HG02943 (cell line): ENCODE results near the gene ATF6.

Experiments used
- ATAC-seq: cut with Tn5 transposase; IDR thresholded peaks from one replicate; pipeline ENCODE4 v1.9.1; 2021; ENCODE audit warnings: mild to moderate bottlenecking, low read depth, moderate library complexity; ENCODE audit not compliant: unreplicated experiment

The ATF6 gene

DNA sequence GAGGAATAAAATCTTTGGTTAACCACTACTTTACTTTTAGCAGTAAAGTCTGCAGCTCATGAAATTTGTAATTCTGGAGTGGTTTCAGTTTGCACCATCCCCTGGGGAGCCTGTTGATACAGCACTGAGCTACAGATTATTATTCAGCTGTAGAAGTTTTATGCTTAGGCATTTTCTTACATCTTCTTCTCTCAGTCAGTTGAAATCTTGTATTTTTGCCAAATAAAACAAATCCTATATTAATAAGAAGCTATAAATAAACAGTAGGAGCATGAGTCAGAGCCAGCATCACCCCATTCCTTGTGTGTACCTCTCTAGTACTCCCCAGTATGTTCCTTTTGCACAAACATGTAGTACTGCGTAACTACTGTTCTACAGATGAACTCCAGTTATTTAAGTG lies 118.9 kb downstream of the ATF6 start:
- ATAC-seq = no peak

DNA sequence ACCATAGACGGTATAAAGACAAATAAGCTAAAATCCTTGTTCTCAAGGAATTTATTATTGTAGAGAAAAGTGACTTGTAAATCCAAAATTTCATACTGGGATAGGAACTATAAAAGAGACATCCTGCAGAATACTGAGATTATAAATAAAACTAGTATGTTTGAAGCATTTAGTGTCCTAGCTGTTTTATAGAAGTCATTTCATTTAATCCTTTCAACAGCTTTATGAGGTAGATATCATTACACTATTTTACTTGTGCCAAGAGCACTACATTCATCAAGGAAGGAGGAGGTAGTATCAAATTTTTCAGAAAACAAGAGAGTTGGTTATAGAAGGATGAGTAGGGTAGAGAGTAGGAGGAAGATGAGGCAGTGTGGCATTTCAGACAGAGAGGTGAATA lies 119.6 kb downstream of the ATF6 start:
- ATAC-seq = no peak

DNA sequence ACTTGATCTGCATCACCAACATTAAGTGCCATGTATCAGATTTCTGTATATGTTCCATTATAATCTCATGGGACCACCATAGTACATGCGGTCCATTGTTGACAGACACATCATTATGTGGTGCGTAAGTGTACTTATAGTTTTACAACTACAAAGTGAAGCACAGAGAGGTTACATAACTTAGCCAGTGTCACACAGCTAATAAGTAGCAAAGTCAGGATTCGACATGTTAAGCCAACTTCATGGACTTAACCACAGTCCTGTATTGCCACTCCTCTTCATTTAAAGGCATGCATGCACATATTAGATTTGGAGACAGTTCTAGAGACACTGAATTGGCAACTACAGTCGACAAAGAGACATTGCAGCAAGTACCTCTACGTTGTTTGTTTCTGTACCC lies 120.5 kb downstream of the ATF6 start:
- no peak for ATAC-seq

DNA sequence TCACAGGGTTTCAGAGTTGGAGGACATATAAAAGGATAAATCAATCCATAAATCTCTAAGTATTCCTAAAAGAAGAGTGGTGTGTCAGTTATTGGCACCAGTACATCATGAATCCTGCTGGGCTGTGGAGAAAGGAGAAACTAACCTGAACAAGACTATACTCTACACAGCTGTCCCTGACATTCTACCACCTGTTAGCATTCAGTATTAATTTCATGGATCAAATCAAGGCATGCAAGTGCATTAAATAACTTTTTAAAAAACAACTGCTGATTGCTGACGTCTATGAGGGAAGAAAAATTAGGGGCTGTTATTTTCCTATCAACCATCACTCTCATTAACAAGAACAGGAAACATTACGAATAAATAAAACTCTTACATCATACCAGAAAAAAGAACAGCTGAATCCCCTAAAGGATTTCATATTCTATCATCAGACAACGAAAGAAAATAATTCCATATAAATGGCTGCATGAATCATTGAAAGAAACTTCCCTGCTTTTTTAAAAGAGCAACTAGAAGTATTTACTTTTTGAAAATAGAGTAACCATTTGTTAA lies 121.7 kb downstream of the ATF6 start:
- ATAC-seq = no peak

DNA sequence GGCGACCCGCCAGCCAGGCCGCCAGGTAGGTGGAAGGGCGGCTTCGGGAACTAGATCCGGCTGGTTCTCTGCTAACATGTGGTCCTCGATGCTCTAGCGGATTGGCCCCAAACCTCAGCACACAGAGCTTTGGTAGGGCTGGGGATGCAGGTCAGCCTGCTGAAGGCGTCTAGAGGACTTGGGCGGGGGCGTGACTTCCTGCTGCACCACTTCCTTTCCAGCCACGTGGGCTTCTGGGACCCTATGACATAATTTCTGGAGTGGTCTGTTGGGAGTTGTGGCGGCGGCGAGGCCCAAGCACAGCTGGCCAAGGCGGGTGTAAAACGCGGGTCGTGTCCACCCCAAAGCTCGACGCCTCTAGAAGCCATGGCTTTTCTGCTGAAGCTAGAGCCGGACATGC lies 124.5 kb downstream of the ATF6 start:
- ATAC-seq = no peak

DNA sequence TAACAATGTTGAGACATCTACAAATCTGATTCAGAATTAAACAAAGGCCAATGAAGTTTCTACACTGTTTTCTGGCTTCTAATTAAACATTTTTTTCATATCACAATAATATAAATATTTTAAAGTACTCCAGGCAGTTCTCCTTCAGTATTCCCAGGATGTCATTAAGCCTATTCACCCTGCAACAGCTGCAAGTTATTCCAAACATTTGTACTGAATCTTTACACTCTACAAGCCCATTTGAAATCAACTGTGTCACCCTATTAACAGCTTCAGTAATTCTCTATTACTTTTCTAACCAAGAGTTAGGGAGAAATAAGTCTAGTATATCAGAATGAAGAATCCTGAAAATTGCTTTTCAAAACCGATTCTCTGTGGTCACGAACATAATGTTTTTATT lies 133.0 kb downstream of the ATF6 start:
- no peak for ATAC-seq

DNA sequence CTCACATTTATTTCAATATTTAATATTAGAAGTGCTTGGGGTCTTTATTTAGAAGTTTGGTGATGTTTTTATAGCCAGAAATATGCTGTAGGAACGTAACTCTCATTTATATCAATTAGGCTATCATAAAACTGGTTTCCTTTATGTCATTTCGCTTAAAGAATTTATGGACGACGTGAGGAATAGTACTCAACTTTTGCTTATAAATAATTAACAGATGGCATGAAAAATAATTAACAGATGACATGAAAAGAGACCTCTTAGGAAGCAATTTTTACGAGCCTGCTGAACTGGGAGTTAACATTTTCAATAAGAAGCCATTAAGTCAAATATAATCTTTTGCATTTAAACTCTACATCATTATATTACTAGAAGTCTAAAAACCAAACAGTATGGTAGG lies 134.0 kb downstream of the ATF6 start:
- ATAC-seq = no peak

DNA sequence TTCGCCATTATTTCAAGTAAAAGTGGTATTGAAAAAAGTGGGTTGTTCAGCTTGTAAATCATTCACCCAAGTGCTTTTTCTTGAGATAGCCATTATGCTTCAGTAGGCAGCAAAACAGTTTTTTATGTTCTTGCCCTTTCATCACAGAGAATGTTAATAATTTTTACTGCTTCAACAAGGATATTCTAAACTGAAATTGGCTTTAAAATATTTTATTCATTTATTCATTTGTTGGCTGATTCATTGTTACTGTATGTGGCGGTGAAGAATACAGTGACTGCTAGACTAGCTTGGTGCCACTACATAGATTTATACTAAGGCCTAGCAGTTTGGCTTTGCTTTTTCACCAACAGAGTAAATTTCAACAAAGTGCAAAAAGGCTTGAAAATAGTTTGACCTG lies 136.1 kb downstream of the ATF6 start:
- ATAC-seq = no peak

DNA sequence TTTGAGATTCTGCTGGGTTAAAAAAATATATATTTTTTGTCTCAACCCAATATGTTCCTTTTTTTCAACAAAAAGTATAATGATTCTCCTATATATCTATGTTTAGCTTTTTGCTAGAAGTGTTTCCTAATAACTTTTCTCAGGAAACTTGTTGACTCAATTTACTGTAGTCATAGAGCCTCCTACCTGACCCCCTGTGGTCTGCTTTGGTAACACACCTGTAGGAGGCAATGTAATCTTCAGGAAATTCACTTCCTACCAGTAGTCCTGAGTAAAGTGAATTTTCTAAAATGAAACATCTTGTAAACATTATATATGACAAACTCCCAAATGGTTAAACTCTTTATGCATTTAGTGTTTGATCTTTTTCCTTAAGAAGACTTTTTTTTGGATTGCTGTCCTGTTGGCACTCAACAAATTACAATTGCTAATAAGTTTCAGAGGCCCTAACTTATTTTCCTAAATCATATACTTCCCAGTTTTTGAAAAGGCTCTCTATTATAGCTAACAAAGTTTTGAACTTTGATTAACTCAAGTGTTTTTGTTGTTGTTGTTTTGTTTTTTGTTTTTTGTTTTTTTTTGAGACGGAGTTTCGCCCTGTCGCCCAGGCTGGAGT lies 139.3 kb downstream of the ATF6 start:
- ATAC-seq = no peak

DNA sequence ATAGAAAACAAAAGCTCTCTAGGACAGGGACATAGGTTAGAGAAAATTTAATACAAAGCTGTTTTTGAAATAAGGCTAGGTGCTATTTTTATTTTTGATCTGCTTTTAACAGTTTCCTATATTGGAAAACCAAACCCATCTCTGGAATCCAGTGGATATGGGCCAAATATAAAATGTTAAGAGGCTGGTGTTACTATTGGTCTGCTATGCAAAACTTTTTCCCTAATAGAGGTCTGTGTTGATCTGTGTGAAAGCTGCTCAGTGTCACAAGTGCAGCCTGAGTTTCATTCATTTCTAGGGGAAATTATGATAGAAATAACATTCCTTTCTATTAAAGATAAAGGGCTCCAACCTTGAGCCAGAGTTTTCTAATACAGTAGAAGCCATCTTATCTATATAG lies 141.1 kb downstream of the ATF6 start:
- ATAC-seq = no peak

DNA sequence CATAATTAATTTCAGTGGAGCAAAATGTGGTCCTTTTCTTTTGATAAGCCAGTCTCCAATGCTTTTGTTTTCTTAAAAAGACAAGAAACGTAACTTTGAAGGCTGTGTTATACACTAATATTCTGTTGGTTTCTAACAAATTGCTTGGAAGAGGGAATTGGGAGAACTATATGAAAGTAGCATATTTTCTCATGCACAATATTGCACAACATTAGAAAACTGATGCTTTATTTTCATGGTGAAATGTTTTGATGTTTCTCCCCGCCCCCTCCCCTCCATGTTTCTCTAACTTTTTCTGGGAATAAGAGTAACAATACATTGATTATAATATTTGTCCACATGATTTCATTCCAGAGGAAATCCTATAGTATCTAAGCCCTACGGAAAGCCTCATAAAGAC lies 142.1 kb downstream of the ATF6 start:
- no peak for ATAC-seq

DNA sequence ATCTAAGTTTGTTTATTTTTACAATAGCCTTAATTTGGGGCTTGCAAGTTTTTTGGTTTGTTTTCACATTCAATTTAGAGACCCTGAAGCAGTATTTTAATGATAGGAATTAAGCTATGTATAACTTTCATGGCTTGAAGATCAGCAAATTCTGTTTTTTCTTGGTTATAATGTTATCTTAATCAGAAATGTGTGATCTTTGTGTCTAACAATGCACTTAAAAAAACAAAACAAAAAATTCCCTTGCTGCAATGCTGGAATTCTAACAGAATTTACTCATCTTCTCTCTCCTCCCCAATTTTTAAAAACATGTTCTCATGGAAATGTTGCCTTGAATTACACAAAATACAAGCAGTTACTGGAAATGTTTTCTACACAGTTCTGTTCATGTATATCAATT lies 144.5 kb downstream of the ATF6 start:
- no peak for ATAC-seq

DNA sequence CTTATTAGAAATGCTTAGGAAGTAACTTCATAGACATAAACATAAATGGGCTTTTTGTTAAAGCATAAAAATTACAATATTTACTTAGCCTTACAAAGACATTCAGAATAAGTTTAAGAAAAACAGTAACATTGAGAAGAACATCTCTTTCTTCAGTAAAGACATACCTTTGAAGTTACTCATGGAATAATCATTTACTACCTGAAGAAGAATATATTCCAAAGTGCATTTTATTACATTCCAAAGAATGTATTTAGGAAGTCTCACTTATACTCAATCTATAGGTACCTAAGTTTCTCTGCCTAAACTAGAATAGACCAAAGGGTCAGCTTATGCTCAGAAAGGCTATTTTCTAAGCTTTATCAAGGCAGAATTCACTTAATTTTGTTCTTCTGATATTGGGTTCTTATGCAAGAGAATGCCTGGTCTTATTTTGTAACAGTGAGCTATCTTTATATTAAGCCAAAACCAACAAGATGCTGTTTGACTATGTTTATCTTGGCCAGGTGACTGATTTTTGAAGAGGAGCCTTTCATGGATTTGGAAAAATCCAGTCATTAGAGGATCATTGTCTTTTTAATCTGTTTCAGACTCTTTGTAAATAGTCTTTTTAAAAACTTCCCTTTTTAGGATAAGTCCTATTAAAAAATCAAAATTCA lies 147.5 kb downstream of the ATF6 start:
- ATAC-seq = no peak

DNA sequence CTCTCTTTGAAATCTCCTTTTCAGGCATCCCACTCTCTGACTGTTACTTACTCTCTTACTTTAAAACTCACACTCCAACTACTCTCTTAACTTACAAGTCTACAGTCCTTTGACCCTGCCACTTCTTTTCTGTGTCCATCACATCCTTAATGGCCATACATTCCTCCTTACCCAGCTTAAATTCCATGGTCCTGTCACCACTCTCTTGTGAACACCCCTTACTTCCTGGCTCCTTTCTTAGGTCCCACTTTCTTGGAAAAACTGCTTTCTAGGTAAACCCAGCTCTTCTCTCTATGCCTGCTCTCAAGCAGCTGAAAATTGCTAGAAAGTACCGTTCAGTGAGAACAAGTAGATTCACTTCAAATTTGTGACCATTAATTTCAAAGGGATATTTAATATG lies 148.5 kb downstream of the ATF6 start:
- no peak for ATAC-seq

DNA sequence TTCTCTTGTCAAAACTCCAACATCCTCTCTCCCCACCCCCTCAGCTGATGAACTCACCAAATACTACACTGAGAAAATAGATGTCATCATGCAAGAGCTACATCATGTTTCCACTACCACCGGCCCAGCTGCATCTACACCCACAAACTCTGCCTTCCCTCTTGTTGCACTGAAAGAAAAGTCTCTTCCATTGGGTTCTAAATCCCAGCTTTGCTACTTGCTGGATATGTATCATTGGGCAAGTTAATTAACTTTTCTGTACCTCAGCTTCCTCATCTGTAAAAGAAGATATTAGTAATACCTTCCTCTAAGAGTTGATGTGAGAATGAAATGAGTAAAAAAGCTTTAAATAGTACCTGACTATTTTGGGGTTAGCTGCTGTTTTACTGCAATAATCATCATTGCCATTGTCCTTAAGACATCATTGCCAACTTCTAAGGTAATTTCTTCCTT lies 149.0 kb downstream of the ATF6 start:
- no peak for ATAC-seq

DNA sequence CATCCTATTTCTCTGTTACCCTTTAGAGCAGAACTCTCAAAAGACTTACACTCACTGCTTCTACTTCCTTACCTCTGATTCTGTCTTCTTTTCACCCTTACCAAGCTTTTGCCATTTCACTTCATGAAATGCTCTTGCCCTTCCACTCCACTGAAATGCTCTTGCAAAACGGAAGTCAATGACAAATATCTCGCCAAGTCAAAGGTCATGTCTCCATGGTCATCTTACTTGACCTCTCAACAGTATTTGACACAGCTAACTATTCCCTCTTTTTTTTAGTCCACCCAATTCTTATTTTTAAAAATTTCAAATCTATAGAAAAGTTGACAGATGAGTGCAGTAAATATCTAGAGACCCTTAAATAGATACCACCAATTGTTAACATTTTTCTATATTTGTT lies 149.9 kb downstream of the ATF6 start:
- ATAC-seq = no peak

DNA sequence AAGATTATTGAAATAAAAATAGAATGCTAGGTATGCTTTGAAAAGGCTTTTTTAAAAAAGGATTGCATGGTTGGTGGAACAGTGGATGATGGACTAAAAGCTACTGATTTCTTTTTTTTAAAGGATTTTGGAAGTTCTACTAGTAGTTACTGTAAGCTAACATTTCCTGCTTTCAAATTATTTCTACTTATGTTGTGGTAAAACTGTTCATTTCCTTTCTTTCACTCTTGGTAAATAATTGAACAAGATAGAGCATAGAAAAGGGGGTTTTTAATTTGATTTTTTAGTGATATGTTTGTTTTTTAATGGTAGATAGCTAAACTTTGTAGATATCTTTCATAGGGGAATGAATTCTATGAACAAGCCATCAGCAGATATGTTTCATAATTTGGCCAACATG lies 153.1 kb downstream of the ATF6 start:
- ATAC-seq = no peak

DNA sequence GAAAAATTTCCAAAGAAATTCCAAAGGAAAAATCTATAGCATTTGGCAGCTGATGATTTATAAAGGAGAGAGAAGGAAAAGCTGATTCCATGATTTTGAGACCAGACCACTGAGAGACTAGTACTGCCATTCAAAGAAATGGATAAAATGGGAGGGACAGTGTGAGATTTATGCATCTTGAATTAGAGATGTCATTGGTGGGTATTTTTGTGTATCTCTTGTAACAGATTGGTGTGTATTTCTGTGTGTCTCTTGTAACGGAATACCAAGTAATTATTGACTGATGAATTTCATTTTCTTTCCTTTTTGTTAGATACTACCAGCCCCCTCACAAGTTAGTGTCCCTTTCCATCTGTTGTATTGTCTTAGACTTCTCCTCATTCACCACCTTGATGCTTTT lies 155.4 kb downstream of the ATF6 start:
- ATAC-seq = no peak

DNA sequence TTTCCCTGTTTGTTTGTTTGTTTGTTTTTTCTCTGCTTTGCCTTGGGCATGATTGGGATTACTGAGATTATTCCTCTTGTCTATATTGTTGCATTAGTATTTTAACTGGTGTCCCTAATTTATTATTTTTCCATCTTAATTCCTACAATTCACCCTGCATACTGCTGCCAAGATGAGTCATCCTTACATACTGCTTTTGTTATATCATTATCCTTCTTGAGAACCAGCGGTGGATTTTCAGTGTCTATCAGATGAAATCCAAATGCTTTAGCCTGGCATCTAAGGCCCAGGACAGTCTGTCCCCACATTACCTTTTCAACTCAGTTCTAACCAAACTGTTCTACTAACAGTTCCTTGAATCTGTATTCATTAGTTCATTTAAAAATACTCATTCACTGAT lies 155.9 kb downstream of the ATF6 start:
- no peak for ATAC-seq

DNA sequence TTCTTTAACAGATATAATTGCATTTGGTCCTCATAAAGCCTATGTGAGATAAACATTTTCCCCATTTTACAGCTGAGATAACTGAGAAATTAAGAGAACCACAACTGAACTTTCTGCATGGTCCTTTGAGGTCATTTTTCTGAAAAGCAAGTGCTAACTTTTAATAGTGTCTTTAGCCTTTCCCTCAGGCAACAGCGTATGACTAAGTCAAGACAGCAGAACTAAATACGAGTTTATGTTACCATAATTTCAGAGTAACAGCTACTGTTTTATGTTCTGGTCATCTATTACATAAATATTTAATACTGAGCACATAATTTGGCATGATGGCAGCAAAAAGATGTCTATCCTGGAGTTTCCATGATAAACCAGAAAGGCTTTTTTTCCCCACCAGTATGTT lies 161.9 kb downstream of the ATF6 start:
- ATAC-seq = no peak

DNA sequence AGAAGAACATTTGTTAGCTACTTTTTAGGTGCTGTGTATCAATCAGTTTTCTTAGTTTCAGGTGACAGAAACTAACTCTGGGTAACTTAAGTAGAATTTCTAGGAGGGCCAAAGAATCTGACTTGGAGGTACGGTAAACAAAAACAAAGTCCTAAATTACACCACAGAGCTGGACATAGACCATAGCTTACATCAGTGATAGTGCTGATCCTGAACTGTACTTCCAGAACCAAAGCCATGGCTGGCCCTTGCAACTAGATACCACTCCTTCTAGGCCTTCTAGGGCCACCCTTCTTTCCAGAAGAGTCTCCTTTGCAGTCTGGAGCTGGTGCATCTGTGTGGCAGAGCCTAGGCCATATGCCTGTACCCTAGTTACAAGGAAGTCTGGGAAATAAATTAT lies 163.0 kb downstream of the ATF6 start:
- ATAC-seq = no peak

DNA sequence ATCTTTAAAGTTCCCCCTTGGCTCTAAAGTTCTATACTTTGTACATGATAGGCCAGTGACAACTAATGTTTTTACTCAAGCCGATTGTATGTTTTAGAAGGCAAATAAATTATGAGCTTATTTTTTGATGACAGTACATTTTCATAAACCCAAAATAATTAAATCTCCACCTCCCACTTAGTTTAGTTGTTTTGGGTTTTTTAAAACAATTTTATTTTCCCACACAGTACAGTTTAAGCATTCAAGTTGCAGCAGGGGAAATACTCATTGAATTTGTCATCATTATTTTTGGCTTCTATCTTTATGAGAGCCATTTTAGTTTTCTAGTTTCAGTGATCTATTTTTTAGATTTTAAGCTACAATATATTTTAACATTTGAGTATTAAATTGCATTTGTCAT lies 163.9 kb downstream of the ATF6 start:
- no peak for ATAC-seq
